A549 (cell line): ENCODE results near the gene PRKAG2. TPM values are rescaled to one million over a fixed set of nuclear protein-coding genes. Genes with fewer than 3 reads are reported as not detected.

Source experiments
- ATAC-seq, 2 experiments: fragments of 200-7000 bp in 1 of 2; fragments of >200 bp in 1 of 2; cut with Nextera tagmentation in 1 of 2; cut with Tn5 transposase in 1 of 2; 3 replicates each; pipeline versions ENCODE4 v1.8.0 to v1.9.1; 2018 to 2020; ENCODE audit warnings: mild to moderate bottlenecking in 1 of 2, moderate library complexity in 1 of 2
- CTCF ChIA-PET: fragments of 300-600 bp; sonication (Branson Sonifier 250); formaldehyde crosslinking; extraction: SDS; loops from one replicate; lab custom pipeline; 2021; ENCODE audit warnings: antibody characterized with exemption, inconsistent platforms; lab: Yijun Ruan, JAX
- POLR2A ChIA-PET: fragments of 350-600 bp; formaldehyde crosslinking; extraction: SDS; loops from one replicate; lab custom pipeline; 2021; ENCODE audit warnings: antibody characterized with exemption, inconsistent platforms; lab: Yijun Ruan, JAX
- DNase-seq, 2 experiments: peaks; one replicate each; pipeline versions ENCODE4 v3.0.0 to v3.0.0-alpha.2; 2011 to 2016; ENCODE audit warnings: low read depth in 1 of 2, low spot score in 1 of 2
- FAIRE-seq: peaks from 2 replicates; lab custom pipeline; 2011; peaks lifted over from hg19 to GRCh38; lab: Jason Lieb, UNC
- H3K27ac ChIP-seq, 2 experiments: fragments of >200 bp; sonication (Bioruptor Twin); formaldehyde crosslinking; 3 replicates each; pipeline ENCODE4 v1.5.1; 2016 to 2017
- H3K4me1 ChIP-seq: fragments of >200 bp; sonication (Bioruptor Twin); formaldehyde crosslinking; 3 replicates; pipeline ENCODE4 v1.6.1; 2016
- H3K4me2 ChIP-seq: fragments of >200 bp; sonication (Bioruptor Twin); formaldehyde crosslinking; 3 replicates; pipeline ENCODE4 v1.6.1; 2016
- H3K4me3 ChIP-seq: fragments of >200 bp; sonication (Bioruptor Twin); formaldehyde crosslinking; 3 replicates; pipeline ENCODE4 v1.5.1; 2016
- H3K9me3 ChIP-seq: fragments of >200 bp; sonication (Bioruptor Twin); formaldehyde crosslinking; 3 replicates; pipeline ENCODE4 v1.6.1; 2016
- EP300 ChIP-seq, 2 experiments: fragments of >200 bp; sonication (Bioruptor Twin); formaldehyde crosslinking; IDR thresholded peaks; 2 replicates in 1 of 2; 3 replicates in 1 of 2; pipeline ENCODE4 v1.6.1; 2016 to 2017
- FOSB ChIP-seq: fragments of 250-450 bp; sonication (Bioruptor Pico); IDR thresholded peaks from 2 replicates; pipeline ENCODE4 v1.5.0; 2020; ENCODE audit warnings: mild to moderate bottlenecking, moderate library complexity
- FOSL2 ChIP-seq, 2 experiments: fragments of 450-650 bp in 1 of 2; fragments of >200 bp in 1 of 2; sonication (Bioruptor Twin) in 1 of 2; formaldehyde crosslinking; IDR thresholded peaks; 2 replicates each; pipeline versions ENCODE4 v1.5.0 to v1.6.1; 2016 to 2020; ENCODE audit warnings: mild to moderate bottlenecking in 1 of 2, moderate library complexity in 1 of 2
- FOXS1 ChIP-seq: fragments of 250-450 bp; sonication (Bioruptor Pico); IDR thresholded peaks from 2 replicates; pipeline ENCODE4 v1.5.0; 2020; ENCODE audit warnings: mild to moderate bottlenecking, moderate library complexity
- GATA3 ChIP-seq: IDR thresholded peaks from 2 replicates; pipeline ENCODE4 v1.6.1; 2012; ENCODE audit warnings: borderline replicate concordance
- HDAC2 ChIP-seq: fragments of 200-600 bp; sonication (generic); IDR thresholded peaks from 2 replicates; pipeline ENCODE4 v1.6.1; 2016
- HES2 ChIP-seq: fragments of >200 bp; sonication (Bioruptor Twin); formaldehyde crosslinking; IDR thresholded peaks from 2 replicates; pipeline ENCODE4 v1.6.1; 2016
- HEYL ChIP-seq: fragments of 250-450 bp; sonication (Bioruptor Pico); IDR thresholded peaks from 2 replicates; pipeline ENCODE4 v1.8.0; 2021; ENCODE audit warnings: mild to moderate bottlenecking, moderate library complexity
- HOXB5 ChIP-seq: fragments of 250-450 bp; sonication (Bioruptor Pico); IDR thresholded peaks from 2 replicates; pipeline ENCODE4 v1.5.0; 2020; ENCODE audit warnings: mild to moderate bottlenecking, moderate library complexity
- JUN ChIP-seq, 2 experiments: fragments of >200 bp; sonication (Bioruptor Twin); formaldehyde crosslinking; IDR thresholded peaks; 2 replicates in 1 of 2; 3 replicates in 1 of 2; pipeline ENCODE4 v1.6.1; 2016 to 2017
- JUNB ChIP-seq: fragments of >200 bp; sonication (Bioruptor Twin); formaldehyde crosslinking; IDR thresholded peaks from 2 replicates; pipeline ENCODE4 v1.6.1; 2016
- MAFK ChIP-seq: fragments of 450-650 bp; IDR thresholded peaks from 2 replicates; pipeline ENCODE4 v1.6.1; 2014; ENCODE audit not compliant: partially characterized antibody
- MAZ ChIP-seq: fragments of 150-350 bp; IDR thresholded peaks from 2 replicates; pipeline ENCODE4 v1.6.1; 2014; ENCODE audit warnings: antibody characterized with exemption, low read depth, low read length, borderline replicate concordance
- NPAS2 ChIP-seq: fragments of 250-450 bp; sonication (Bioruptor Pico); IDR thresholded peaks from 2 replicates; pipeline ENCODE4 v1.8.0; 2022; ENCODE audit warnings: mild to moderate bottlenecking, moderate library complexity, borderline replicate concordance
- PBX3 ChIP-seq: IDR thresholded peaks from 2 replicates; pipeline ENCODE4 v1.6.1; 2012
- POLR2A ChIP-seq: IDR thresholded peaks from 2 replicates; pipeline ENCODE4 v1.6.1; 2012; ENCODE audit warnings: mild to moderate bottlenecking, low read length
- POLR2AphosphoS2 ChIP-seq: conservative IDR thresholded peaks from 2 replicates; pipeline ENCODE4 v1.6.1; 2012; ENCODE audit warnings: low read length, improper control_type of control experiment, inconsistent platforms
- RARB ChIP-seq: fragments of 250-450 bp; sonication (Bioruptor Pico); IDR thresholded peaks from 2 replicates; pipeline ENCODE4 v1.8.0; 2021; ENCODE audit warnings: mild to moderate bottlenecking, moderate library complexity
- RCOR1 ChIP-seq: fragments of 150-350 bp; IDR thresholded peaks from 2 replicates; pipeline ENCODE4 v1.6.1; 2014; ENCODE audit warnings: antibody characterized with exemption, low read length, low read depth
- REST ChIP-seq: fragments of 200-600 bp; sonication (generic); IDR thresholded peaks from 2 replicates; pipeline ENCODE4 v1.6.1; 2016; ENCODE audit warnings: antibody characterized with exemption, mild to moderate bottlenecking, moderate library complexity
- RFX5 ChIP-seq: fragments of 450-650 bp; IDR thresholded peaks from 2 replicates; pipeline ENCODE4 v1.7.1; 2014; ENCODE audit warnings: antibody characterized with exemption, mild to moderate bottlenecking, moderate library complexity
- SREBF2 ChIP-seq: fragments of 450-650 bp; IDR thresholded peaks from 2 replicates; pipeline ENCODE4 v1.6.1; 2014; ENCODE audit warnings: mild to moderate bottlenecking, moderate library complexity
- USF2 ChIP-seq: fragments of 450-650 bp; IDR thresholded peaks from 2 replicates; pipeline ENCODE4 v1.6.1; 2014; ENCODE audit warnings: antibody characterized with exemption
- ZC3H11A ChIP-seq: fragments of 450-650 bp; IDR thresholded peaks from 2 replicates; pipeline ENCODE4 v1.6.1; 2014; ENCODE audit warnings: antibody characterized with exemption, mild to moderate bottlenecking
- ZSCAN20 ChIP-seq: fragments of 250-450 bp; sonication (Bioruptor Pico); IDR thresholded peaks from 2 replicates; pipeline ENCODE4 v1.8.0; 2022; ENCODE audit warnings: mild to moderate bottlenecking, moderate library complexity
- WGBS: methylation state at CpG from one replicate; pipeline ENCODE4 v1.1.6; 2017; ENCODE audit errors: missing lambda C conversion rate; 5-methylcytosine and 5-hydroxymethylcytosine counted together
- polyA plus RNA-seq, 4 experiments: library from polyadenylated mRNA; depleted of rRNA in 3 of 4; stranded (reverse); fragments of >200 nt; fragmentation: RNase III in 1 of 4; extraction: RNeasy Plus Mini Kit Qiagen cat#74134 plus additional on column Dnase treatment in 1 of 4; gene quantifications; 2 replicates in 3 of 4; 3 replicates in 1 of 4; pipeline ENCODE4 v1.2.3, GENCODE V29; 2011 to 2017
- TF ChIP-seq, protein P1 (sequence below): IDR thresholded peaks from 2 replicates; pipeline ENCODE4 v1.6.1; 2012
- TF ChIP-seq, protein P2 (sequence below): fragments of >200 bp; sonication (Bioruptor Twin); formaldehyde crosslinking; IDR thresholded peaks from 3 replicates; pipeline ENCODE4 v1.5.1; 2016
- TF ChIP-seq, protein P3 (sequence below): fragments of >200 bp; sonication (Bioruptor Twin); formaldehyde crosslinking; IDR thresholded peaks from 3 replicates; pipeline ENCODE4 v1.6.1; 2016
- TF ChIP-seq, protein P4 (sequence below): IDR thresholded peaks from 2 replicates; pipeline ENCODE4 v1.6.1; 2012; ENCODE audit warnings: low read depth, borderline replicate concordance

Gene PRKAG2
- polyA plus RNA-seq, 2 of the 4 experiments (the other 2 are of a cell fraction) = 26.5 to 31.7 TPM

GRCh38 chr7:151600331-151600730 is 276.6 kb downstream of the PRKAG2 start (continued):
- TF ChIP-seq ZC3H11A = no peak
- TF ChIP-seq, protein P1, sequence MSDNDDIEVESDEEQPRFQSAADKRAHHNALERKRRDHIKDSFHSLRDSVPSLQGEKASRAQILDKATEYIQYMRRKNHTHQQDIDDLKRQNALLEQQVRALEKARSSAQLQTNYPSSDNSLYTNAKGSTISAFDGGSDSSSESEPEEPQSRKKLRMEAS = no peak
- TF ChIP-seq, all 56 proteins: peak for 0

DNA sequence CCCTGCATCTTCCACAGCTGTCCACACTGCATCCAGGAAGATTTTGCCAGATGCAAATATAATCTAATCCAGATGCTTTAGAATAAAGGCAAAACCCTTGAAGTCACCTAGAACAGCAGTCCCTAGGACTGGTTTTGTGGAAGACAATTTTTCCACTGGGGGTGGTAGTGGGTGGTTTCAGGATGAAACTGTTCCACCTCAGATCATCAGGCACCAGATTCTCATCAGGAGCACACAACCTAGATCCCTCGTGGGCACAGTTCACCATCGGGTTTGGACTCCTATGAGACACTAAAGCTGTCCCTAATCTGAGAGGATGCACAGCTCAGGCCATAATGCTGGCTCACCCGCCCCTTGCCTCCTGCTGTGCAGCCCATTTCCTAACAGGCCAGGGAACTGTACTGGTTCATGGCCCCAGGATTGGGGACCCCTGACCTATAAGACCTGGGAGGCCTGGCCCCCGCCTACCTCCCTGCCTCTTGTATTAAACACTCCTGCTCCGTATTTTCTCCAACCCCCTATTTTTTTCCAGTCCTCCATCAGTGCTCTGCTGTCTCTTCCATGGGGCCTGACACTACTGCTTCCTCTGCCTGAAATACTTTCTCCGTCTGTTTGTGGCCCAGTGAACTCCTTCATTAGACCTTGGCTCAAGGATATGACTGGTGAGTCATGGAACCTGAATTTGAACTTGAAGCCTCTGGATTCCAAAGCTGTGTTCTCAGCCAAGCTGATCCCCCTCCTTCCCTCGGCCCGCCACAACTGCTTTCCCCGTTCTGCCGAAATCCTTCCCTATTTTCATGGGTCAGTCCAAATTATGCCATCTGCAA is 277.3 kb downstream of the PRKAG2 start:
- ChIA-PET CTCF (interaction anchor here (1.0 to 2.8 kb wide), 12 partner anchors 12 to 163 kb away, joined by 3 to 9 read pairs (median 6); no protein-coding TSS in a partner anchor), POLR2A (interaction anchor here (1.1 kb wide), 1 partner anchor 31 kb away, joined by 5 read pairs; no protein-coding TSS in a partner anchor)
- Histone ChIP-seq H3K4me2 (peak overlapping the region; percentile 82), H3K9me3 (no peaks in the 10 kb centered on the region), H3K4me1 (peaks cover 51% of the 10 kb centered on the region), H3K4me3 (peak overlapping the region; percentile 12; the same call in 2 of the 3 replicates), H3K27ac (peak overlapping the region; percentile 79 to 87)
- ATAC-seq = peak; percentile 88 to 90
- 13% methylated on average over 10 of the region's 10 CpGs for WGBS
- FAIRE-seq = no peak
- peak; percentile 66 to 82 for DNase-seq
- TF ChIP-seq, protein P2, sequence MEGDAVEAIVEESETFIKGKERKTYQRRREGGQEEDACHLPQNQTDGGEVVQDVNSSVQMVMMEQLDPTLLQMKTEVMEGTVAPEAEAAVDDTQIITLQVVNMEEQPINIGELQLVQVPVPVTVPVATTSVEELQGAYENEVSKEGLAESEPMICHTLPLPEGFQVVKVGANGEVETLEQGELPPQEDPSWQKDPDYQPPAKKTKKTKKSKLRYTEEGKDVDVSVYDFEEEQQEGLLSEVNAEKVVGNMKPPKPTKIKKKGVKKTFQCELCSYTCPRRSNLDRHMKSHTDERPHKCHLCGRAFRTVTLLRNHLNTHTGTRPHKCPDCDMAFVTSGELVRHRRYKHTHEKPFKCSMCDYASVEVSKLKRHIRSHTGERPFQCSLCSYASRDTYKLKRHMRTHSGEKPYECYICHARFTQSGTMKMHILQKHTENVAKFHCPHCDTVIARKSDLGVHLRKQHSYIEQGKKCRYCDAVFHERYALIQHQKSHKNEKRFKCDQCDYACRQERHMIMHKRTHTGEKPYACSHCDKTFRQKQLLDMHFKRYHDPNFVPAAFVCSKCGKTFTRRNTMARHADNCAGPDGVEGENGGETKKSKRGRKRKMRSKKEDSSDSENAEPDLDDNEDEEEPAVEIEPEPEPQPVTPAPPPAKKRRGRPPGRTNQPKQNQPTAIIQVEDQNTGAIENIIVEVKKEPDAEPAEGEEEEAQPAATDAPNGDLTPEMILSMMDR = no peak
- peak; percentile 65 for TF ChIP-seq JUNB
- TF ChIP-seq FOSB (CRISPR knock-in tag) = no peak
- TF ChIP-seq HES2 = no peak
- no peak for TF ChIP-seq POLR2A
- TF ChIP-seq FOXS1 (CRISPR knock-in tag) = no peak
- no peak for TF ChIP-seq RARB (CRISPR knock-in tag)
- no peak for TF ChIP-seq HDAC2
- no peak for TF ChIP-seq HOXB5 (CRISPR knock-in tag)
- no peak for TF ChIP-seq NPAS2
- no peak for TF ChIP-seq RCOR1
- peak in 1 of 2 experiments; percentile 30; a peak in 2 of 5 replicates for TF ChIP-seq JUN (IDR thresholded peaks at IDR 0.05)
- TF ChIP-seq PBX3 = 0 out of 2 replicates have a peak, but pooled peaks have one; percentile 30
- TF ChIP-seq HEYL (CRISPR knock-in tag) = no peak
- no peak for TF ChIP-seq RFX5
- TF ChIP-seq, protein P3, sequence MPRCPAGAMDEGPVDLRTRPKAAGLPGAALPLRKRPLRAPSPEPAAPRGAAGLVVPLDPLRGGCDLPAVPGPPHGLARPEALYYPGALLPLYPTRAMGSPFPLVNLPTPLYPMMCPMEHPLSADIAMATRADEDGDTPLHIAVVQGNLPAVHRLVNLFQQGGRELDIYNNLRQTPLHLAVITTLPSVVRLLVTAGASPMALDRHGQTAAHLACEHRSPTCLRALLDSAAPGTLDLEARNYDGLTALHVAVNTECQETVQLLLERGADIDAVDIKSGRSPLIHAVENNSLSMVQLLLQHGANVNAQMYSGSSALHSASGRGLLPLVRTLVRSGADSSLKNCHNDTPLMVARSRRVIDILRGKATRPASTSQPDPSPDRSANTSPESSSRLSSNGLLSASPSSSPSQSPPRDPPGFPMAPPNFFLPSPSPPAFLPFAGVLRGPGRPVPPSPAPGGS = no peak
- TF ChIP-seq MAZ = no peak
- TF ChIP-seq, protein P4, sequence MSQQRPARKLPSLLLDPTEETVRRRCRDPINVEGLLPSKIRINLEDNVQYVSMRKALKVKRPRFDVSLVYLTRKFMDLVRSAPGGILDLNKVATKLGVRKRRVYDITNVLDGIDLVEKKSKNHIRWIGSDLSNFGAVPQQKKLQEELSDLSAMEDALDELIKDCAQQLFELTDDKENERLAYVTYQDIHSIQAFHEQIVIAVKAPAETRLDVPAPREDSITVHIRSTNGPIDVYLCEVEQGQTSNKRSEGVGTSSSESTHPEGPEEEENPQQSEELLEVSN = no peak
- no peak for TF ChIP-seq USF2
- no peak for TF ChIP-seq MAFK
- TF ChIP-seq FOSL2 (IDR thresholded peaks at IDR 0.05) = no peak
- peak; percentile 78 for TF ChIP-seq FOSL2 (CRISPR knock-in tag; IDR thresholded peaks at IDR 0.05)
- TF ChIP-seq REST = no peak
- no peak for TF ChIP-seq POLR2AphosphoS2
- TF ChIP-seq ZSCAN20 (CRISPR knock-in tag) = no peak
- no peak for TF ChIP-seq SREBF2
- TF ChIP-seq EP300 (IDR thresholded peaks at IDR 0.05) = no peak
- no peak; the same call in 1 of the 2 replicates for TF ChIP-seq GATA3
